HL-60/S4 (cell line): ENCODE data around the gene ANKFN1.

Source experiments
- in situ Hi-C: fragments of 300-500 bp; cut with MboI; formaldehyde crosslinking; loops from 2 replicates; pipeline ENCODE4 v1.14.3; 2022; ENCODE audit warnings: low sequenced_read_pairs

ANKFN1 gene

GRCh38 chr17:56431736-56432135 is 278.5 kb downstream of the ANKFN1 start:
- in situ Hi-C loops: no loop called here

GRCh38 chr17:56432443-56432842 is 279.2 kb downstream of the ANKFN1 start:
- in situ Hi-C loops: no loop called here

GRCh38 chr17:56434610-56435009 is 281.3 kb downstream of the ANKFN1 start:
- in situ Hi-C loops: no loop called here

GRCh38 chr17:56436142-56436541 is 282.9 kb downstream of the ANKFN1 start:
- in situ Hi-C loops: no loop called here

- in situ Hi-C loops: no loop called here
Observed at GRCh38 chr17:56440419-56440818, 287.1 kb downstream of the ANKFN1 start.

GRCh38 chr17:56441308-56441707 is 288.0 kb downstream of the ANKFN1 start:
- in situ Hi-C loops: no loop called here

GRCh38 chr17:56445692-56446411 is 292.6 kb downstream of the ANKFN1 start:
- in situ Hi-C loops: no loop called here

- in situ Hi-C loops: no loop called here
Observed at GRCh38 chr17:56447171-56447570, 293.9 kb downstream of the ANKFN1 start.

GRCh38 chr17:56448371-56448770 is 295.1 kb downstream of the ANKFN1 start:
- in situ Hi-C loops: no loop called here

GRCh38 chr17:56449176-56449575 is 295.9 kb downstream of the ANKFN1 start:
- in situ Hi-C loops: no loop called here

GRCh38 chr17:56451629-56452028 is 298.4 kb downstream of the ANKFN1 start:
- in situ Hi-C loops: no loop called here

GRCh38 chr17:56452461-56452860 is 299.2 kb downstream of the ANKFN1 start:
- in situ Hi-C loops: no loop called here

- in situ Hi-C loops: no loop called here
Observed at GRCh38 chr17:56457501-56457900, 304.2 kb downstream of the ANKFN1 start.

GRCh38 chr17:56465886-56466285 is 312.6 kb downstream of the ANKFN1 start:
- in situ Hi-C loops: no loop called here

GRCh38 chr17:56468840-56469239 is 315.6 kb downstream of the ANKFN1 start:
- in situ Hi-C loops: no loop called here

GRCh38 chr17:56471696-56472095 is 318.4 kb downstream of the ANKFN1 start:
- in situ Hi-C loops: no loop called here

GRCh38 chr17:56475116-56475515 is 321.8 kb downstream of the ANKFN1 start:
- in situ Hi-C loops: no loop called here

GRCh38 chr17:56478836-56479447 is 325.7 kb downstream of the ANKFN1 start:
- in situ Hi-C loops: no loop called here

GRCh38 chr17:56480501-56480900 is 327.2 kb downstream of the ANKFN1 start:
- in situ Hi-C loops: no loop called here

GRCh38 chr17:56481659-56482058 is 328.4 kb downstream of the ANKFN1 start:
- in situ Hi-C loops: no loop called here

GRCh38 chr17:56482229-56482628 is 329.0 kb downstream of the ANKFN1 start:
- in situ Hi-C loops: no loop called here

GRCh38 chr17:56486732-56487131 is 333.5 kb downstream of the ANKFN1 start:
- in situ Hi-C loops: no loop called here

- in situ Hi-C loops: no loop called here
Observed at GRCh38 chr17:56488800-56489199, 335.5 kb downstream of the ANKFN1 start.
